Nephron (organoid): ENCODE results near the gene TNFRSF14.

Experiments
- H3K27ac Mint-ChIP-seq, 3 experiments: 2 replicates each; pipeline ENCODE4 v1.8.0; 2020; ENCODE audit warnings: mixed read lengths in 3 of 3, mild to moderate bottlenecking in 2 of 3, moderate library complexity in 1 of 3
- H3K27me3 Mint-ChIP-seq: 2 replicates; pipeline ENCODE4 v1.8.0; 2021; ENCODE audit warnings: low read depth, mild to moderate bottlenecking, moderate library complexity, mixed read lengths
- H3K36me3 Mint-ChIP-seq: 2 replicates; pipeline ENCODE4 v1.8.0; 2020; ENCODE audit warnings: low read depth, mixed read lengths
- H3K4me1 Mint-ChIP-seq: 2 replicates; pipeline ENCODE4 v1.8.0; 2020; ENCODE audit warnings: mixed read lengths
- H3K4me3 Mint-ChIP-seq, 3 experiments: 2 replicates each; pipeline ENCODE4 v1.8.0; 2020; ENCODE audit warnings: mild to moderate bottlenecking in 3 of 3, mixed read lengths in 3 of 3, moderate library complexity in 2 of 3
- H3K9me3 Mint-ChIP-seq: 2 replicates; pipeline ENCODE4 v1.8.0; 2020; ENCODE audit warnings: mixed read lengths
- TF ChIP-seq, protein P1 (sequence below), 3 experiments: fragments of 200-600 bp; sonication (generic); IDR thresholded peaks; one replicate each; pipeline ENCODE4 v1.5.0; 2021; ENCODE audit warnings: antibody characterized with exemption in 3 of 3; ENCODE audit not compliant: unreplicated experiment in 3 of 3

Gene TNFRSF14

DNA sequence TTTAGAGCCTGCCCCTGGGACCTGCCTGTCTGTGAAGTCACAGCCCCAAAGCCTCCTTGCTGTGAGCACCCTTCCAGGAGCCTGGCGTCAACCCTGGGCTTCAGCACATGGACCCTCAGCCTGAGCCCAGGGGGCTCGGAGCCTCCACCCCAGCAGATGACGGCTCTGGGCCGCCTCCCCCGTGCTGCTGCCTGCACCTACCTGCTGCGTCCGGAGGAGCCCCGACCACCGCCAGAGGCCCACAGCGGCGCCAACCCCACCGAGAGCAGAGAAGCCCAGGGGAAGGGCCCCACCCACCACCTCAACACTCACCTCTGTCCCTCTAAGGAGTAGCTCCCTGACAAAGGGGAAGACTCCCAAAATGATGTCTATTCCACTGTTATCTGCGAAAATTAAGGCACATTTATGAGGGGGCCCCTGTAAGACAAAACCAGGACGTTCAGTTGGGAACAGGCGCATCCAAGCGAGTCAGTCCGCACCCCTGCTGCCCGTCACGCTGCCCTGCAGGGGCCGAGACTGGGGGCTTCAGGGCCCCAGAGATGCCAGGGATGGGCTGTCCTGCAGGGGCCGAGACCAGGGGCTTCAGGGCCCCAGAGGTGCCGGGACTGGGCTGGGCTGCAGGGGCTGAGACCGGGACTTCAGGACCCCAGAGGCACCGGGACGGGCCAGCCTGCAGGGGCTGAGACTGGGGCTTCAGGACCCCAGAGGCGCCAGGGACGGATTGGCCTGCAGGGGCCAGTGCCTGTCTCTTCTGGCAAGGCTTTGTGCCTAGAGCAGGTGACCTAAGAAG, 45.6 kb upstream of the TNFRSF14 start:
- Mint-ChIP-seq H3K4me1 (peaks cover 12% of the 10 kb centered on the region), H3K36me3 (peaks cover 12% of the 10 kb centered on the region), H3K4me3 (no peak overlapping the region), H3K27ac (no peak overlapping the region), H3K27me3 (no peaks in the 10 kb centered on the region), H3K9me3 (no peaks in the 10 kb centered on the region)
- TF ChIP-seq, protein P1, sequence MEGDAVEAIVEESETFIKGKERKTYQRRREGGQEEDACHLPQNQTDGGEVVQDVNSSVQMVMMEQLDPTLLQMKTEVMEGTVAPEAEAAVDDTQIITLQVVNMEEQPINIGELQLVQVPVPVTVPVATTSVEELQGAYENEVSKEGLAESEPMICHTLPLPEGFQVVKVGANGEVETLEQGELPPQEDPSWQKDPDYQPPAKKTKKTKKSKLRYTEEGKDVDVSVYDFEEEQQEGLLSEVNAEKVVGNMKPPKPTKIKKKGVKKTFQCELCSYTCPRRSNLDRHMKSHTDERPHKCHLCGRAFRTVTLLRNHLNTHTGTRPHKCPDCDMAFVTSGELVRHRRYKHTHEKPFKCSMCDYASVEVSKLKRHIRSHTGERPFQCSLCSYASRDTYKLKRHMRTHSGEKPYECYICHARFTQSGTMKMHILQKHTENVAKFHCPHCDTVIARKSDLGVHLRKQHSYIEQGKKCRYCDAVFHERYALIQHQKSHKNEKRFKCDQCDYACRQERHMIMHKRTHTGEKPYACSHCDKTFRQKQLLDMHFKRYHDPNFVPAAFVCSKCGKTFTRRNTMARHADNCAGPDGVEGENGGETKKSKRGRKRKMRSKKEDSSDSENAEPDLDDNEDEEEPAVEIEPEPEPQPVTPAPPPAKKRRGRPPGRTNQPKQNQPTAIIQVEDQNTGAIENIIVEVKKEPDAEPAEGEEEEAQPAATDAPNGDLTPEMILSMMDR (IDR thresholded peaks at IDR 0.05; ENCODE audit: unreplicated experiment in 3 of 3) = no peak

GRCh38 chr1:2512862-2513421, 43.2 kb upstream of the TNFRSF14 start:
- TF ChIP-seq, protein P1 (IDR thresholded peaks at IDR 0.05; ENCODE audit: unreplicated experiment in 3 of 3) = no peak
- Mint-ChIP-seq H3K9me3 (no peaks in the 10 kb centered on the region), H3K4me3 (no peak overlapping the region), H3K36me3 (peaks cover 21% of the 10 kb centered on the region), H3K4me1 (peaks cover 10% of the 10 kb centered on the region), H3K27ac (no peak overlapping the region), H3K27me3 (no peaks in the 10 kb centered on the region)

GRCh38 chr1:2513939-2514652, 42.1 kb upstream of the TNFRSF14 start:
- H3K9me3 Mint-ChIP-seq = no peaks in the 10 kb centered on the region
- no peak overlapping the region for H3K4me3 Mint-ChIP-seq
- H3K4me1 Mint-ChIP-seq = peaks cover 5% of the 10 kb centered on the region
- no peak overlapping the region for H3K27ac Mint-ChIP-seq
- peaks cover 20% of the 10 kb centered on the region for H3K36me3 Mint-ChIP-seq
- TF ChIP-seq, protein P1 (IDR thresholded peaks at IDR 0.05; ENCODE audit: unreplicated experiment in 3 of 3) = no peak
- H3K27me3 Mint-ChIP-seq = no peaks in the 10 kb centered on the region

GRCh38 chr1:2514863-2515762, 41.1 kb upstream of the TNFRSF14 start:
- no peaks in the 10 kb centered on the region for H3K9me3 Mint-ChIP-seq
- H3K4me3 Mint-ChIP-seq = no peak overlapping the region
- H3K27me3 Mint-ChIP-seq = no peaks in the 10 kb centered on the region
- H3K36me3 Mint-ChIP-seq = peaks cover 23% of the 10 kb centered on the region
- TF ChIP-seq, protein P1 (IDR thresholded peaks at IDR 0.05; ENCODE audit: unreplicated experiment in 3 of 3) = peak; percentile 16 to 24 (median 19)
- no peak overlapping the region for H3K27ac Mint-ChIP-seq
- peaks cover 5% of the 10 kb centered on the region for H3K4me1 Mint-ChIP-seq

DNA sequence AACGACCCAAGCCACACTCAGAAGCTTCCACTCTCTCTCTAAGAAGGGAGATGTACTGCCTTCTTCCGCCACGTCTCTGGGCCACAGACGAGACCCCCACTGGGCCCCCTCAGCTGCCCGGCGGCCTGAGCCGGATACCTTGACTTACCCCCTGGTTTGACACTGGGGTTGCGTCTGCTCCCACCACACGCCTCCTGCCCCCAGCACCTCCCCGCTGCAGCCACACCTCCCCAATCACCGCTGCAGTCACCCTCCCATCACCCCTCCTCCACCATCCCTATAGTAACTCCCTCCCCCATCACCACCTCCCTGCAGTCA, 40.4 kb upstream of the TNFRSF14 start:
- TF ChIP-seq, protein P1 (IDR thresholded peaks at IDR 0.05; ENCODE audit: unreplicated experiment in 3 of 3) = no peak
- no peaks in the 10 kb centered on the region for H3K27me3 Mint-ChIP-seq
- peaks cover 5% of the 10 kb centered on the region for H3K4me1 Mint-ChIP-seq
- no peak overlapping the region for H3K4me3 Mint-ChIP-seq
- H3K36me3 Mint-ChIP-seq = peaks cover 26% of the 10 kb centered on the region
- H3K9me3 Mint-ChIP-seq = no peaks in the 10 kb centered on the region
- no peak overlapping the region for H3K27ac Mint-ChIP-seq
